Gastrocnemius medialis (tissue), 4 donors: ENCODE data around the gene MADD.
"Not testable (repeated sequence)": the region's sequence is repeated elsewhere in the genome, so short reads cannot be mapped to it uniquely, and the experiment has no call there.

Experiments used
- CTCF ChIP-seq, 5 experiments: fragments of 450-650 bp in 3 of 5; fragments of 200-600 bp in 2 of 5; sonication (generic) in 2 of 5; IDR thresholded peaks in 4 of 5; conservative IDR thresholded peaks in 1 of 5; 1 replicate in 4 of 5; 2 replicates in 1 of 5; pipeline ENCODE4 v1.5.1; 2016 to 2019; ENCODE audit warnings: antibody characterized with exemption in 5 of 5, mild to moderate bottlenecking in 3 of 5, moderate library complexity in 3 of 5
- POLR2A ChIP-seq, 2 donors: fragments of 450-650 bp; IDR thresholded peaks; one replicate each; pipeline ENCODE4 v1.6.1; 2017; ENCODE audit warnings: antibody characterized with exemption in 2 of 2, mild to moderate bottlenecking in 2 of 2, moderate library complexity in 2 of 2

- TF ChIP-seq CTCF (IDR thresholded peaks at IDR 0.05 in 4 of 5, conservative IDR thresholded peaks at IDR 0.05 in 1 of 5); POLR2A (IDR thresholded peaks at IDR 0.05): not testable (repeated sequence)
Observed at GRCh38 chr11:47316501-47316900, 46.6 kb downstream of the MADD start.
